ENCODE measurements around the gene FAP. TPM values are rescaled to one million over a fixed set of nuclear protein-coding genes. Genes with fewer than 3 reads are reported as not detected.

FAP gene
- polyA plus RNA-seq, 2 of the 4 experiments (the other 2 are of a cell fraction) = 0.03 to 0.16 TPM

- ChIA-PET CTCF (interaction anchor here (1.0 to 1.5 kb wide), 3 partner anchors 14 to 83 kb away, joined by 3 to 4 read pairs (median 3); no protein-coding TSS in a partner anchor), POLR2A (no interaction called here)
- WGBS (ENCODE audit: missing lambda C conversion rate) = 50% methylated on average over 3 of the region's 3 CpGs
- ATAC-seq (no peak), FAIRE-seq (no peak), DNase-seq (ENCODE audit: low read depth in 1 of 2, low spot score in 1 of 2) (no peak)
- no peaks in the 10 kb centered on the region for H3K9me3 ChIP-seq
- TF ChIP-seq HOXA7 (CRISPR knock-in tag; IDR thresholded peaks at IDR 0.05) (no peak), PBX3 (IDR thresholded peaks at IDR 0.05) (no peak), CHD2 (IDR thresholded peaks at IDR 0.05; ENCODE audit: low read length, partially characterized antibody) (no peak), RFX5 (IDR thresholded peaks at IDR 0.05) (no peak), CHD4 (IDR thresholded peaks at IDR 0.05; ENCODE audit: borderline replicate concordance) (no peak), ZFP36 (IDR thresholded peaks at IDR 0.05; ENCODE audit: borderline replicate concordance, partially characterized antibody) (no peak), RARB (CRISPR knock-in tag; IDR thresholded peaks at IDR 0.05) (no peak), MAFK (IDR thresholded peaks at IDR 0.05; ENCODE audit: partially characterized antibody) (no peak), MAX (IDR thresholded peaks at IDR 0.05) (no peak), EHF (CRISPR knock-in tag; IDR thresholded peaks at IDR 0.05) (no peak), USF2 (IDR thresholded peaks at IDR 0.05) (no peak), JUN (IDR thresholded peaks at IDR 0.05) (no peak), RNF2 (IDR thresholded peaks at IDR 0.05; ENCODE audit: borderline replicate concordance, low read depth) (no peak), CEBPB (IDR thresholded peaks at IDR 0.05) (no peak), POLR2A (IDR thresholded peaks at IDR 0.05; ENCODE audit: low read length) (no peak), KDM1A (IDR thresholded peaks at IDR 0.05; ENCODE audit: low read depth) (no peak), NR3C1 (IDR thresholded peaks at IDR 0.05) (no peak)
- H3K27ac ChIP-seq = no peak overlapping the region
- no peaks in the 10 kb centered on the region for H3K4me1 ChIP-seq
- H3K4me2 ChIP-seq = no peak overlapping the region
- no peak overlapping the region for H3K4me3 ChIP-seq
Measured at GRCh38 chr2:162215162-162215561, 28.1 kb downstream of the FAP start.

- TF ChIP-seq EHMT2 (IDR thresholded peaks at IDR 0.05; ENCODE audit: low read depth) (no peak), BHLHE40 (IDR thresholded peaks at IDR 0.05; ENCODE audit: low read depth, low read length) (no peak), NFE2L2 (conservative IDR thresholded peaks at IDR 0.05; ENCODE audit: low read length) (no peak)
- ATAC-seq (no peak), DNase-seq (ENCODE audit: low read depth in 1 of 2, low spot score in 1 of 2) (no peak), FAIRE-seq (no peak)
- no peak overlapping the region for H3K4me2 ChIP-seq
- CTCF ChIA-PET = no interaction called here
- no peak overlapping the region for H3K27ac ChIP-seq
- H3K4me1 ChIP-seq = no peaks in the 10 kb centered on the region
- H3K9me3 ChIP-seq = no peaks in the 10 kb centered on the region
- 15% methylated on average over 2 of the region's 2 CpGs for WGBS (ENCODE audit: missing lambda C conversion rate)
- POLR2A ChIA-PET = no interaction called here
- no peak overlapping the region for H3K4me3 ChIP-seq
Measured at GRCh38 chr2:162212366-162212765, 30.9 kb downstream of the FAP start.

GRCh38 chr2:162211732-162212131 lies 31.5 kb downstream of the FAP start:
- H3K27ac ChIP-seq = no peak overlapping the region
- no peak for ATAC-seq
- no peak for TF ChIP-seq CTCF (IDR thresholded peaks at IDR 0.05)
- no peak for TF ChIP-seq FOSL2 (IDR thresholded peaks at IDR 0.05)
- no peak for TF ChIP-seq FOSL2 (CRISPR knock-in tag; IDR thresholded peaks at IDR 0.05)
- TF ChIP-seq HDAC2 (IDR thresholded peaks at IDR 0.05) = no peak
- TF ChIP-seq RAD21 (conservative IDR thresholded peaks at IDR 0.05 in 1 of 2, IDR thresholded peaks at IDR 0.05 in 1 of 2) = no peak
- no peak for TF ChIP-seq BCL3 (IDR thresholded peaks at IDR 0.05)
- TF ChIP-seq NR3C1 (IDR thresholded peaks at IDR 0.05) = no peak
- no peak for TF ChIP-seq ZNF302 (CRISPR knock-in tag; IDR thresholded peaks at IDR 0.05)
- TF ChIP-seq EHF (CRISPR knock-in tag; IDR thresholded peaks at IDR 0.05) = no peak
- TF ChIP-seq MYC (IDR thresholded peaks at IDR 0.05; ENCODE audit: borderline replicate concordance, low read length) = no peak
- no peak for TF ChIP-seq E2F6 (IDR thresholded peaks at IDR 0.05; ENCODE audit: borderline replicate concordance, low read depth)
- no peak for TF ChIP-seq JUN (IDR thresholded peaks at IDR 0.05)
- TF ChIP-seq KDM1A (IDR thresholded peaks at IDR 0.05; ENCODE audit: low read depth) = no peak
- no peak for TF ChIP-seq BHLHE40 (IDR thresholded peaks at IDR 0.05; ENCODE audit: low read depth, low read length)
- TF ChIP-seq POLR2AphosphoS2 (conservative IDR thresholded peaks at IDR 0.05; ENCODE audit: low read length) = no peak
- DNase-seq (ENCODE audit: low read depth in 1 of 2, low spot score in 1 of 2) = no peak
- no peak overlapping the region for H3K4me3 ChIP-seq
- POLR2A ChIA-PET = no interaction called here
- H3K4me1 ChIP-seq = no peaks in the 10 kb centered on the region
- no peak for FAIRE-seq
- H3K9me3 ChIP-seq = no peaks in the 10 kb centered on the region
- no peak overlapping the region for H3K4me2 ChIP-seq
- 57% methylated on average over 3 of the region's 3 CpGs for WGBS (ENCODE audit: missing lambda C conversion rate)
- CTCF ChIA-PET = no interaction called here

Measured in A549 (cell line).